ENCODE results near the gene GHRL.

The GHRL gene

DNA sequence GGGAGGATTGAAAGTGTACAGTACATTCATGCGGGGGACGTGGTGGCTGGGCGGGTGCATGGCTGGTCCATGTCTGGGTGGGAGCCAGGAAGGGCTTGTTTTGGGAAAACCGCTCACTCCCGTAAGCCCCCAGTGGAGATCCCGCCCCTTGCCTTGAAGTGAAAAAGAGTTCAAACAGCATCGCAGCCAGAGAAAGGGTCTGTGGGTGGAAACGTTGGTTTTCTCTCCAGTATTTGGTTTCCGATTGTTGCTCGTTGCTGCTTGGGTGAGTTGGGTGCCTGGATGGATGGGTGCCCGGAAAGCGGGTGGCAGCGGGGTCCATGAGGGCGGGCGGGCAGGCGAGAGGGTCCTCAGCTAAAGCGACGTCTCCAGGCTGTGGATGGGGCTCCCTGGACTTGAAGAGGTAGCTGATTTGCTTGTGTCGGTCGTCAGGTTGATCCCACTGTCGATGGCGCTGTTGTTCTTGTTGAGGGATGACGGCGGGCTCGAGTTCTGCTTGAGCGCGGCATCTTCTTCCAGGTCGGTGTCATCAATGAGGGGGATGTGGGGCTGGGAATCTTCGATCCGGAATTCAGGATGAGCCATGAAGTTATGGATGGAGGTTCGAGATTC is 35.8 kb upstream of the GHRL start:
- in situ Hi-C loops (cut with HindIII; ENCODE audit: low sequenced_read_pairs) = no loop called here

DNA sequence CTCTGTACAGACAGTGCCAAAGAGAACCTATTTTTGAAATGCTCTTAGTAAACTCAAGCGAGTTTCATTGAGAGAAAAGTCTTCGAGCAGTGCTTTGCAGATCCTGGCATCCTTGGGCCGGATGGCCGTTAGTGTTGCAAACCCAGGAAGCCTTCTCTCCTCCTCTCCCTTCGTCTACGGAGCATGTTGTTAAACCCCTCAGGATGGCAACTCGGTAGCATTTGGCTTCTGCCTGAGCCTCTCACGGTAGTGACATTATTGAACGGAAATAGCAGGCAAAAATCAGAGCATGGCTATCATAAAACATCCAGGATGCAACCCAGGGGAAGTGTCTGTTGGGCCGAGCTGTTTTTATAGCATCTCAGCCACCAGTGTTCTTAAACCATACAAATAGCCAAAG is 34.8 kb upstream of the GHRL start:
- in situ Hi-C loops (cut with HindIII; ENCODE audit: low sequenced_read_pairs) = no loop called here

DNA sequence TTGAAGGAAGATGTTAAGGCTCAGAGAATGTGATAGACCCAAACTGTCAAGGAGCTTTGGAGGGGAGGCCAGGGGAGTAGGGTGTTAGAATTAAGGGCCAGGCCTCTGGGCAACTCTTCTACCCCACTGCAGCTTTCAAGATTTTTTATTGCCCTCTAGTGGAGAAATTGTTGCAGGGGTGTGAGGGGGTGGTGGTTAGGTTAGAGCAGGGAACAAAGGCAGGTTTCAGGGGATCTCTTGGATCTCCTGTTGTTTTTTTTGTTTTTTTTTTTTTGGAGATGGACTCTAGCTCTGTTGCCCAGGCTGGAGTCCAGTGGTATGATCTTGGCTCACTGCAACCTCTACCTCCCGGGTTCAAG is 29.6 kb upstream of the GHRL start:
- in situ Hi-C loops (cut with HindIII; ENCODE audit: low sequenced_read_pairs) = no loop called here

GRCh38 chr3:10321630-10322351 is 29.0 kb upstream of the GHRL start:
- in situ Hi-C loops (cut with HindIII; ENCODE audit: low sequenced_read_pairs) = no loop called here

GRCh38 chr3:10320320-10320677 is 27.6 kb upstream of the GHRL start:
- in situ Hi-C loops (cut with HindIII; ENCODE audit: low sequenced_read_pairs) = no loop called here

DNA sequence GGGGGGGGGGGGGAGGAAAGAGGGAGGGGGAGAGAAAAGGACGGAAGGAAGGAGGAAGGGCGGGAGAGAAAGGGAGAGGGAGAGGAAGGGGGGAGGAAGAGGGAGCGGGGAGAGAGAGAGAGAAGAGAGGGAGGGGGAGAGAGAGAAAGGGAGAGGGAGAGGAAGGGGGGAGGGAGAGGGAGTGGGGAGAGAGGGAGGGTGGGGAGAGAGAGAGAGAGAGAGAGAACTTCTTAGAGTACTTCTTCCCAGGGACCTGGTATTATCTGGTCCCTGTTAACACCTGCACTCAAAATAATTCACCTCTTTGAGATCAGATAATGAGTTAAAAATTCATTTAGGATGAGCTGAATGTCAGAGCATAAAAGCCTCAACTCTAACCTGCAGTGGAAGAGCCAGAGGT is 27.1 kb upstream of the GHRL start:
- in situ Hi-C loops (cut with HindIII; ENCODE audit: low sequenced_read_pairs) = no loop called here

GRCh38 chr3:10319251-10319650 is 26.5 kb upstream of the GHRL start:
- in situ Hi-C loops (cut with HindIII; ENCODE audit: low sequenced_read_pairs) = no loop called here

DNA sequence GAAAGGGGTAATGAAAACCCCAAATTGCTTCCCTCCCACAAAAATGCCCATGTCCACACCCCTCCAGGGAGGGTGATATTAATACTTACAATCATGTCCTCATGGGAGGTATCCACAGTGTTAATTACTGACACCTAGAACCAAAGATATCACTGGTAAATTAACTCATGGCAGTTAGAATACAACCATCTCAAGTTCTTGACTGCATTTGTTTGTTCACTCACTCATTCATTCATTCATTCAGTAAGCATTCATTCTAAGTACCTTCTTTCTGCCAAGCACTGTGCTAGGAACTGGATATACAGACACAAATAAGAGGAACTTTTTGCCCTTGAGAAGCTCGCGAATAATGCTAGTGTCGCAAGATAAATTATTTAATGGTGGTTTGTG is 25.2 kb upstream of the GHRL start:
- in situ Hi-C loops (cut with HindIII; ENCODE audit: low sequenced_read_pairs) = no loop called here

DNA sequence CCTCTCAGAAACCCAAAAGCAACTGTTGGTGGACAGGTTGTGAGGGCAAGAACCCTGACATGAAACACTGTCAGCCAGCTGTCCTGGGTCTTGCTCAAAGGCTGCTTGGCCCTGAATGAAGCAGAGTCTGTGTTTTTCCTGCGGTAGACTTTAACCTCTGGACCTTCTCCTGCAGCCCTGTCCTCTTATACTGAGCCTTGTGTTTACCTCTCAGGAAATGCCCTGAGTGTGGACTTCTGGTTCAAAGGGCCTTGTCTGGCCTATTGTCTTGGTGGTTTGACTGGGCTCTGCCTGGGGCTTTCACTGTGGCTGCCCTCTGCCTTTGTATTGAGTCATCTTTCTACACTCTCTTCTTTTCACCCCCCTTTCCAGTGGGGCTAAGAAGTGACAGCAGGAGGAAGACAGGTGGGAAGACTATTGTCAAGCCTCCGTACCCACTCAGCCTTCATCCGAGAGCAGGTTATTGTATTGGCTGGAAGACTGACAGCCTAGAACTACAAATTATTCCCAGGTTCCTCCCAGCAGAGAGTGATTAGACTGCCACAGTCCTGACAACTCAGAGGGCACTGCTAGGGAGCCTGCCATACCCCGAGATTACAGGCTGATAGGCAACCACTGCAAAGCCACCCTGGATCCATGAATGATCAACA is 24.7 kb upstream of the GHRL start:
- in situ Hi-C loops (cut with HindIII; ENCODE audit: low sequenced_read_pairs) = no loop called here

GRCh38 chr3:10315771-10316344 is 23.1 kb upstream of the GHRL start:
- in situ Hi-C loops (cut with HindIII; ENCODE audit: low sequenced_read_pairs) = no loop called here

- in situ Hi-C loops (cut with HindIII; ENCODE audit: low sequenced_read_pairs) = no loop called here
These were observed 22.4 kb upstream of the GHRL start for GRCh38 chr3:10315101-10315500.

- in situ Hi-C loops (cut with HindIII; ENCODE audit: low sequenced_read_pairs) = no loop called here
These were observed 20.1 kb upstream of the GHRL start for GRCh38 chr3:10312861-10313260.

DNA sequence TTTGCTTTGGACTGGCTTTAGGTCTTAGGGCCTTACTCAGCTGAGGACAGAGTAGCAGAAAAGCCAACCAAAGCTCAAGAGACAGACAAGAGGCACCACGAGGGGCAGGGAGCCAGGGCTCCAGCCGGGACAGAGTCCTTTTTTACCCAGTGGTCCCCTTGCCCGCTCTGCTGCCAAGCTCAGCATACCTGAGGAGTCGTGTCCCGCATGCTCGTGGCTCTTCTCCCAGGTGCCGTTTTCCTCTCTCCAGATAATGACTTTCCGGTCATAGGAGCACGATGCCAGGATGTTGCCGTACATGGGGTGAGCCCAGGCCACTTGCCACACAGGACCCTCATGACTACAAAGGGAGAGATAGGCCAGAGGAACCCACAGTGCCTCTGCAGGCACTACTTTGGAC is 19.6 kb upstream of the GHRL start:
- in situ Hi-C loops (cut with HindIII; ENCODE audit: low sequenced_read_pairs) = no loop called here

DNA sequence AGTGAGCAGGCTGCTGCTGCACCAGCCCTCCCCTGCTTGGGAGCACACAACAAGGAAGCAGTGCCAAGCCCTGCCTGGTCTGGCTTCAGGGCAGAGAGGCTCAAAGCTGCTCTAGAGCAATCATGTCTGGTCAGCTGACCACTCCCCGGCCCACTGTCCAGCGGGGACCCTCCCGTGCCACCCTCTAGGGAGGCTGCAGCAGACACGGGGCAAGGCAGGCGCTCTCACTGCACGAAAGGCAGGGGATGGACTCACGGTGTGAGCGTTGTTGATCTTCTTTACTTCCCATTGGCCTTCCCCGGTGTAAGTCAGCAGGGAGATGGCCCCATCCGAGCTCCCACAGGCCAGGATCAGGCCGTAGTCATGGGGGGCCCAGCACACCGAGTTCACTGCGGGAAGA is 19.0 kb upstream of the GHRL start:
- in situ Hi-C loops (cut with HindIII; ENCODE audit: low sequenced_read_pairs) = no loop called here

DNA sequence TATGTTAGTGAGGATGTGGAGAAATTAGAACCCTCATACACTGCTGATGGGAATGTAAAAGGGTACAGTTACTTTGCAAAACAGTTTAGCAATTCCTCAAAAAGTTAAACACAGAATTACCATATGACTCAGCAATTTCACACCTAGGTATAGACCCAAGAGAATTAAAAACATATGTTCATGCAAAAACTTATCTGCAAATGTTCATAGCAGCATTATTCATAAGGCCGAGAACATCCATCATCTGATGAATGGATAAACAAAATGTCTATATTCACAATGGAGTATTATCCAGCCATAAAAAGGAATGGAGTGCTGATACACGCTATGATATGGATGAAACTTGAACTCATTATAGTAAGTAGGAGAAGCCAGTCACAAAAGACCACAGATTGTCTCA is 17.8 kb upstream of the GHRL start:
- in situ Hi-C loops (cut with HindIII; ENCODE audit: low sequenced_read_pairs) = no loop called here

DNA sequence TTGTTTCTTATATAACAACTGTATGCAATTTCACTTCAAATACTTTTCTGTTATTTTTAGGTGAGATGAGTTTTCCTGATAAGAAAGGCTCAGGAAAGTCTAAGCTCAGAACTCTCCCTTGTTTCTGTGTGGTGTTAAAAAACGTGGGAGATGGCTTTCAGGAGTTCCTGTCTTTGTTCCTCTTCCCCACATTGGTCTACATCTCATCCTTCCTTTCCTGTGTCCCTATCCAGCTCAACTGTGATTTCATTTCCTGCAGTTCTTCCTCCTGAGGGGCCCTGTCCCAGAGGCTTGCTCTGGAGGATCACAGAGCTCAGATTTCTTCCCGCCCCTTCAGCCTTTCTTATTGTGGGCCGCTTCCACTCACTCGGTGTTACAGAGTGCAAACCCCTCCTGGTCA is 17.0 kb upstream of the GHRL start:
- in situ Hi-C loops (cut with HindIII; ENCODE audit: low sequenced_read_pairs) = no loop called here

- in situ Hi-C loops (cut with HindIII; ENCODE audit: low sequenced_read_pairs) = no loop called here
These were observed 15.9 kb upstream of the GHRL start for GRCh38 chr3:10308678-10309077.

DNA sequence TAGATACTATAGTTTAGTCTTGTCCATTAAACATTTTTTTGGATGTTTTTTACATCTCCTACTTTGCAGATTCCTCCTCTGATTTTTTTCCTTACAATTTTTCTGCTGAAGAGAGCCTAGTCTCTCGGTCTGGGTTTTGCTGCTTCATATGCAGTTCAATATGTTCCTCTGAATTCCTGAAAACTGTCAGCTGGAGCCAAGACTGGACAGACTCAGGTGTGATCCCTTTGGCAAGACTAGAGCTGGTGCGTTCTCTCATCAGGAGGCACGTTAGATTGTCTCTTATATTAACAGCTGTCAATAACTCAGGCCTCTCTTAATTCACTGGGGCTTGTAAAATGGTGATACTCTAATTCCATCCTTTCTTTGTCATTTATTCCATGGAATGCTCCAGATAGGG is 13.4 kb upstream of the GHRL start:
- in situ Hi-C loops (cut with HindIII; ENCODE audit: low sequenced_read_pairs) = no loop called here

- in situ Hi-C loops (cut with HindIII; ENCODE audit: low sequenced_read_pairs) = no loop called here
These were observed 12.7 kb upstream of the GHRL start for GRCh38 chr3:10305331-10305902.

- in situ Hi-C loops (cut with HindIII; ENCODE audit: low sequenced_read_pairs) = no loop called here
These were observed 12.2 kb upstream of the GHRL start for GRCh38 chr3:10304905-10305304.

DNA sequence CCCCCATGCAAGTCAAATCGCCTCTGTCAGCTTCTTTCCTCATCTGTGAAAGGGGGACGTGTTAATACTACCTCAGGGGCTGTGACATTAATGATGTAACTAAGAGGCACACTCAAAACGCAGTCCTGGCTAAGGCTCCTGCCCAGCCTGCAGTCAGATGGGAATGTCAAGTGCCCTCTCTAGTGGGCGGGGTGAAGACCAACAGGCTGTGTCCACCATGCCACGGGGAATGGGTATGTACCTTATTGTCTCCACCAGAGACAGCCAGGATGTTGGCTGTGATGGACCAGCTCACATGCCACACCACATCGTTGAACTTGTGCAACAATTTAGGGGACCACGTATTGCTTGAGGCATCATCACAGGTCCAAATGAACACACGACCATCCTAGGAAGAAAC is 11.0 kb upstream of the GHRL start:
- in situ Hi-C loops (cut with HindIII; ENCODE audit: low sequenced_read_pairs) = no loop called here

DNA sequence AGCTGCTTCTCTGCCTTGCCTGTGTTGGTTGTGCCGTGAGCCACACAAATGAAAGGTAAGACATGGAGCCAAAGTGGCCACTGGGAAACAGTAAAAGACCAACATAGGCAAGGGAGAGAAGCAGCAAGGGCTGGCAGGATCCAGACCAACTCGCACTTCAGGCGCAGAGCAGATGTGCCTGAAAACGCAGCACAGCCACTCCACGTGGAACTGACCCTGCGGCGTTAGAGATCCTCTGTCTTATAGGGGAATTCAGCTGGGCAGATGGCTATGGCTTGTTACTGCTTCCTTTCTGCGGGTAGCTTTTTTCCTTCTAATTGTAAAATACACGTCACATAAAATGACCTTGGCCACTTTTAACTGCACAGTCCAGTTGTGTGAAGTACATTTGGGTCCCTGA is 10.4 kb upstream of the GHRL start:
- in situ Hi-C loops (cut with HindIII; ENCODE audit: low sequenced_read_pairs) = no loop called here

Measured in endothelial cell of hepatic sinusoid (primary cell).